ENCODE data around the gene VAPB. TPM values are rescaled to one million over a fixed set of nuclear protein-coding genes. Genes with fewer than 3 reads are reported as not detected.

Gene VAPB
- polyA plus RNA-seq, 1 experiment: 43.8 TPM

DNA sequence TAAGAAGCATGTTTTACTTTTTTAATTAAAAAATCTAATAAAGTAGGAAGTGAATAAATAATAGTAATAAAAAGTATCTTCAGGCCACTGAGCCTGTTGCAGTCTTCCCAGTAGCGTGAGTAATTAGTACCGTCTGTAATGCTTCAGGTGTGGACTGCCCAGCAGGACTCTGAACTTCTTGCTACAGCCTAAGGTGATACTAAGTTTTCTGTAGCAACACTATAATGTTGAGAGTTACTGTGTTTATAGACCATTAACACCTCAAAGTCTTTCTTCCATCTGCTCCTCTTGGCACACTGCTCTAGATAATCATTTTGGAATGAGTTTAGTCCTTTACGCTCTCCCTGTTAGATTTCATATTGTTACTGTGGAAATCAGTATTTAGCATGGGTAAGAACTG is 28.4 kb downstream of the VAPB start:
- no peak for DNase-seq (ENCODE audit: low read depth, low spot score)
- ChIA-PET POLR2A (no interaction called here), CTCF (no interaction called here)
- no peaks in the 10 kb centered on the region; the same call in 1 of the 2 replicates for H3K9me3 ChIP-seq (ENCODE audit: control insufficient read depth, insufficient read depth, low read length)
- H3K27me3 ChIP-seq (ENCODE audit: control insufficient read depth, insufficient read depth, low read length): no peaks in the 10 kb centered on the region
- TF ChIP-seq, protein P1, sequence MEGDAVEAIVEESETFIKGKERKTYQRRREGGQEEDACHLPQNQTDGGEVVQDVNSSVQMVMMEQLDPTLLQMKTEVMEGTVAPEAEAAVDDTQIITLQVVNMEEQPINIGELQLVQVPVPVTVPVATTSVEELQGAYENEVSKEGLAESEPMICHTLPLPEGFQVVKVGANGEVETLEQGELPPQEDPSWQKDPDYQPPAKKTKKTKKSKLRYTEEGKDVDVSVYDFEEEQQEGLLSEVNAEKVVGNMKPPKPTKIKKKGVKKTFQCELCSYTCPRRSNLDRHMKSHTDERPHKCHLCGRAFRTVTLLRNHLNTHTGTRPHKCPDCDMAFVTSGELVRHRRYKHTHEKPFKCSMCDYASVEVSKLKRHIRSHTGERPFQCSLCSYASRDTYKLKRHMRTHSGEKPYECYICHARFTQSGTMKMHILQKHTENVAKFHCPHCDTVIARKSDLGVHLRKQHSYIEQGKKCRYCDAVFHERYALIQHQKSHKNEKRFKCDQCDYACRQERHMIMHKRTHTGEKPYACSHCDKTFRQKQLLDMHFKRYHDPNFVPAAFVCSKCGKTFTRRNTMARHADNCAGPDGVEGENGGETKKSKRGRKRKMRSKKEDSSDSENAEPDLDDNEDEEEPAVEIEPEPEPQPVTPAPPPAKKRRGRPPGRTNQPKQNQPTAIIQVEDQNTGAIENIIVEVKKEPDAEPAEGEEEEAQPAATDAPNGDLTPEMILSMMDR (IDR thresholded peaks at IDR 0.05; ENCODE audit: low read depth, low read length): no peak
- no peak overlapping the region for H3K4me3 ChIP-seq (ENCODE audit: low read depth, low read length)
- no peak overlapping the region for H3K27ac ChIP-seq (ENCODE audit: low read depth, low read length)

DNA sequence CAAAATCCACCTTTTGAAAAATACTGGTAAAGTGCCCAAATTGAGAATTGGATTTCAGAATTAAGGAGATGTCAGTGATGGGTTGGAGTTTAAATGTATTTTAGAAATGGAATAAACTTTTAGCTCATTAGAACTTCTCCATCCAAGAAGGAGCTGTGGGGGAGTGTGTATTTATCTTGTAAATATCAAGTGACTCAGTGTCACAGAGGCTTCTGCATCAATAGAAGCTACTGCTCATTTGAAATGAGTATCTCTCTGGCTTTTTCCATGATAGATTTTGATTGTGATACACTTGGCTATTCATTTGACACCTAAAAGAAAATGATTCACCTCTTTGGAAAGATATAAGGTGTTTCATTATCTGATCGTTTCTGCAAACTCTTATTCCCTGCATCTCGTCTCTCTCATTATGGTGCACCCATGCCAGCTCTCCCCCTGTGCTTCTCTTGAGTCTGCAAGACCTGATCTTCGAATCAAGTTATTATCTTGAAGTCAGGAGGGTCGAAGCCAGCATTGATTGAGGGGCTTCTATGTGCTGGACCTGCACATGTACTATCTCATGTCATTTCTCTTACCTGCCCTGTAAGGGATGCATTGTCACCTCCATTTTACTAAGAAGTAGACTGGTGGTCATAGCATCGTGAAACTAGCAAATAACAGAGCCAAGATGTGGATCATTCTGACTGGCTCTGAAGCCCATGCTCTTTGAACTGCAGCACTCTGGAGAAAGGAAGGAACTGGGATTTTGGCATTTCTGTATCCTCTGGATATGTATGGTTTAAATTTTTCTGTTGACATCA is 30.1 kb downstream of the VAPB start:
- no peaks in the 10 kb centered on the region; the same call in 1 of the 2 replicates for H3K9me3 ChIP-seq (ENCODE audit: control insufficient read depth, insufficient read depth, low read length)
- no peaks in the 10 kb centered on the region for H3K27me3 ChIP-seq (ENCODE audit: control insufficient read depth, insufficient read depth, low read length)
- no peak overlapping the region for H3K4me3 ChIP-seq (ENCODE audit: low read depth, low read length)
- H3K27ac ChIP-seq (ENCODE audit: low read depth, low read length): no peak overlapping the region
- DNase-seq (ENCODE audit: low read depth, low spot score): no peak
- CTCF ChIA-PET: interaction anchor here (1.1 to 1.3 kb wide), 3 partner anchors 11 to 232 kb away, joined by 3 to 4 read pairs (median 4); partner anchors contain the start of genes STX16 and VAPB
- POLR2A ChIA-PET: interaction anchor here (0.8 to 1.1 kb wide), 2 partner anchors 13 to 231 kb away, joined by 3 to 7 read pairs; no protein-coding TSS in a partner anchor
- TF ChIP-seq, protein P1 (IDR thresholded peaks at IDR 0.05; ENCODE audit: low read depth, low read length): no peak

DNA sequence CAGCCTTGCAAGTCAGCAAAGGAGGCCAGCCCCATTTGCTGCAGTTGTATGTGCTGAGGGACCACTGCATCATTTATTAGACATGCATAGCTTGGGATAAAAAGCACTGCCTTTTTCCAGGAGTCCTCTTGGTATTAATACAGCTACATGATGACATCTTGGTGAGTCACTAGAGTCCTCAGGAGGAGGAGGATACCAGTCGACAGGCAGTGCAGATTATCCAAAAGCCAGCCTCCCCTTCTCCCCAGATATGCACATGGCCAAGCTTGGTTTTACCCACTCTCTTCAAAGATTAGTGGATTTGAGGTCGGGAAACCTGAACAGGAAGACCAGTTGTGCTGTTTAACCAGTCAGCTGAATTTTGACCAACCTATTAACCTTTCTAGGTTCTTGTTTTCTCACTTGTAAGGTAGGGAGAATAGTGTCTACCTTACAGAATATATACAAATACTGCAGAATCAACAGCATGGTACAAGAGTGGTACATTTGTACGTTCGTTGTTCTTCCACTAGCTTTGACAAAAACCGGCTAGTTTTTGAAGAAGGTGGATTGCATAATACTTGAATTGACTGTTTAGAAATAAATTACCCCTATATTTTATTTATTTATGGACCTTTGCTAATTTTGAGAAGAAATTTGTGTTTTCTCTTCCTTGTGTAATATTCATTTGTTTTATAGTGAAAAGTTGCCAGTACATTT is 31.9 kb downstream of the VAPB start:
- CTCF ChIA-PET: interaction anchor here (0.7 to 1.0 kb wide), 3 partner anchors 26 to 187 kb away, joined by 3 read pairs; no protein-coding TSS in a partner anchor
- Histone ChIP-seq H3K27ac (ENCODE audit: low read depth, low read length) (no peak overlapping the region), H3K9me3 (ENCODE audit: control insufficient read depth, insufficient read depth, low read length) (no peaks in the 10 kb centered on the region), H3K27me3 (ENCODE audit: control insufficient read depth, insufficient read depth, low read length) (no peaks in the 10 kb centered on the region), H3K4me3 (ENCODE audit: low read depth, low read length) (no peak overlapping the region)
- POLR2A ChIA-PET: interaction anchor here (0.6 kb wide), 1 partner anchor 45 kb away, joined by 3 read pairs; no protein-coding TSS in a partner anchor
- TF ChIP-seq, protein P1 (IDR thresholded peaks at IDR 0.05; ENCODE audit: low read depth, low read length): no peak
- DNase-seq (ENCODE audit: low read depth, low spot score): no peak

DNA sequence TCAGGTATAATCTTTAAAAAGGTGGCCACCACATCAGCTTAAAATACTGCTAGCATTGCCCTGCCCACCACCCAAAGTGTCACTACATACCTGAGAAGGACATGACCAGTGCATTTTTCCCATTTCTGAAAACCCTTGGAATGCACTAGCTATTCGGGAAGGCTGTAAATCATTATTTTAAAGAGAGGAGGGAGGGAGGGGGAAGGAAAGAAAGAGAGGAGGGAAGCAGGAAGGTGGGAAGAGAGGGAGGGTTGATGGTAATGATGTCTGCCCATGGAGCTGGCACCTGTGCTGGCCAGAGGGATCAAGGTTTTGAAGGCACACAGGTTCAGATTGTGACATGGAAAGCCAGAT is 32.4 kb downstream of the VAPB start:
- Histone ChIP-seq H3K27ac (ENCODE audit: low read depth, low read length) (no peak overlapping the region), H3K4me3 (ENCODE audit: low read depth, low read length) (no peak overlapping the region), H3K27me3 (ENCODE audit: control insufficient read depth, insufficient read depth, low read length) (no peaks in the 10 kb centered on the region), H3K9me3 (ENCODE audit: control insufficient read depth, insufficient read depth, low read length) (no peaks in the 10 kb centered on the region)
- POLR2A ChIA-PET: no interaction called here
- CTCF ChIA-PET: interaction anchor here (0.7 to 0.8 kb wide), 2 partner anchors 26 to 158 kb away, joined by 3 read pairs; no protein-coding TSS in a partner anchor
- no peak for DNase-seq (ENCODE audit: low read depth, low spot score)
- TF ChIP-seq, protein P1 (IDR thresholded peaks at IDR 0.05; ENCODE audit: low read depth, low read length): no peak
